NCI-H1694 treated with DMSO at 0.1 percent for 48 hours (cell line): ENCODE data around the gene PPARG.

Experiments used
- DNase-seq: peaks from one replicate; lab custom pipeline; 2025; lab: John Stamatoyannopoulos, UW

Gene PPARG

DNA sequence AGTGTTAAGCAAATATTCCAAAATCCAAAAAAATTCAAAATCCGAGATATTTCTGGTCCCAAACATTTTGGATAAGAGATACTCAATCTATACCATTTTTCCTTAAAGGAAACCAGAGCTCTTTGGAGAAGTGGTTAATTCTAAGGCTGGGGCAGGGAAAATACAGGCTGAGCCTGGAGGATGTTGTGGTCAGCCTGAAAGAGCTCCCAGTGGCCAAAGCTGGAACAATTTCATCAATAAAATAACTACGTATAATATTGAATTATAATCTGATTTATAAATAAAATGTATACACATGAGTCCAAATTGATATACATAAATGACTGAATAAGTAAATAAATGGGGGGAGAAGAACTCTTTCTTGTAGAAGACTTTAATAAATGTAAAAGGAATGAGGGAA lies 24.6 kb downstream of the PPARG start:
- DNase-seq, result no peak

DNA sequence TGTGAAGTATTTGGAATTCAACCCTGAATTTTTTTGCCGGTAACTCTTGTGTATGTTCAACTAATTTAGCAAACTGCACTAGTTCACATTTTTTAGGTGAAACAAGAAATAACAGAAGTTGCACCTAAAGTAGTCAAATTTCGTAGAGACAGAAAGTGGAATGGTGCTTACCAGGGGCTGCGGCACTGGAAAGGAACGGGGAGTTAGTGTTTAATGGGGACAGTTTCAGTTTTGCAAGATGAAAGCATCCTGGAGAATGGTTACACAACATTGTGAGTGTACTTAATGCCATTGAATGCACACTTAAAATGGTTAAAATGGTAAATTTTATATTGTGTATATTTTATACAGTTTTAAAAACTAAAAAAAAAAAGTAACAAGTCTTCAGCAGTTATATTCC lies 27.4 kb downstream of the PPARG start:
- DNase-seq, result no peak

DNA sequence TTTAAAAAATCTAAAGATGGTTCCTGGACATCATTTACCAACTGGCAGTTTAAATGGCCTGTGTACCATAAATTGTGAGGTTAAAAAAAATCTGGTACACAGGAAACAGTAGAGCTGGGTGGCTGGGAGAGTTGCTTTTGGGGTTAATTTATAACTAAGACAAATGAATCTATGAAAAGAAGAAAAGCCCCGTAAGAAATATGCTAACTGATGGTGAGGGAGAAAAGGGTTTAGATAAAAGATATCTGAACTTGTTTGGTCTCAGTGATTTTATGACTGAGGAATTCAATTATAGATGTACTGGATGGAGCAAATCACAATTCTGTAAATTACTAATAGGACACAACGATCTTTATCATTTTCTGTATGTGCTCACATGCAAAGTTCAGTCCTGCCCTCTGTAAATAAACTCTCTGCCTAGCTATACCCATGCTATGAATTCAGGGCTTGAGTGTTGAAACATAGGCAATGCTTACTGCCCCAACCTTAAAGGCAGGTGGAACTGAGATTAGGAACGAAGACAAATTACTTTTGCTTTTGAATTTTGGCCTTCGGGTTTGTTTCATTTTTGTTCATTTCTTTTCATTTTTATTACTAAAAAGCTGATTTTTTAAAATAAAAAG lies 28.0 kb downstream of the PPARG start:
- DNase-seq, result no peak

DNA sequence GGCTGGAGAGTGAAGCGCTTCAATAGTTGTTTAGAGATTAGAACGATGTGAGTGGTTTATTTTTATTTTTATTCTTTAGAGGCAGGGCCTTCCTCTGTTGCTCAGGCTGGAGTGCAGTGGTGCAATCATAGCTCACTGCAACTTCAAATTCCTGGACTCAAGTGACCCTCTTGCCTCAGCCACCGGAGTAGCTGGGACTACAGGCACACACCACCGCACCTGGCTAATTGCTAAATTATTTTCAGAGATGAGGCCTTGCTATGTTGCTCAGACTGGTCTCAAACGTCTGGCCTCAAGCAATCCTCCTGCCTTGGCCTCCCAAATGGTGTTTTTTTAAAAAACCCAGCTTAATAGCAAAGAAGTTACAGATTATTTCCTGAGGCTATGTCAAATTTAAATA lies 29.0 kb downstream of the PPARG start:
- DNase-seq, result no peak

DNA sequence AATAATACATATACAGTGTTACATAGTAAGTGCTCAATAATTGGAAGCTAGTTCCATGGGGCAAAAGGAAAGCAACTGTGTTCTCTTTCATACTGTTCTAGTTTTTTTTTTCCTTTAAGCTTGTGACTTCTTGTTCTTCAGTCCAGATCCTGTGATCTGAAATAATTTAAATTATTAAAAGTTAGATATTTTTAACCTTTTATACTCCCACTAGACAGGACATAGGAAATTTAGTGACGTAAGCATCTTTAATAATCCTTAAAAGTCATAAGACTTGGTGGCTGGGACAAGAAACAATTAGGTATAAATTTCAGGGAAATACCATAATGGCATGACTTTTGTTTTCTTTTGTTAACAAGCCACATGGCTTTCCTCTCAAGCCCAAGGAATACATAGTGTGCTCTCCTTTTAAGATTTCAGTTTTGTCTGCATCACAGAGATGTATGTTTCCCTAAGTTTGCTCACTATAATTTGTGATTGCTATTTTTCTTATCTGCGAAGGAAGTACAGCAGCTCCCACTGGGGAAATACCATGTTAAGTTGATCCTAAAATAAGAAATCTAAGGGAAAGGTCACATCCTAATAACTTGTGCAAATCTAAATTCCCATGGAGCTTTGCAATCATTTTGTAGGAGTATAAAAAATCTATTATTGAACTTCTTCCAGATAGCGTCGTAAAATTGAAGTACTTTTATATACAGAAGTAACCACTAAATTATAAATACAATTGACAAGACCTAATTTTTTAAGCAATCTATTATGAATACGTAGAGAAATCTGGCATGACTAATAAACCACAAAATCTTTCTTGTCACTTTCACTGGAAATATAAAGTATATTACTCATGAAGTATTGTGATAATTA lies 30.1 kb downstream of the PPARG start:
- DNase-seq, result no peak

DNA sequence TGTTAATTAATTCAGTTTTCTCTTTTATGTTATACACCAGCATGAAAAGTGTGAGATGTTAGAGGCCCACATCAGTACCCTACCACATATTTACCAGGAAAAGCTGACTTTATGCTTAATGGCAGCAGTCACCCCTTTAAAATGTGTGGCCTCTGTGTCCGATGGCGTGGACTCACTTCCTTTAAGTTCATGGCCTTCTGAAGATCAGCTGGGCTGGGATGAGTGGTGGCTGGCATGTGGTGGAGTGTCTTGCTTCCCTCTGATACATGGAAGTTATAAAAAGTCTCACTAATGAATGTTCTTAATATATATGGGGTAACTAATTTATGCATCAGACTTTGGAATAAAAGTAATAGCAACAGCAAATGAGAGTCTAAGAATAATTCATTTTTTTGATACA lies 32.1 kb downstream of the PPARG start:
- DNase-seq, result no peak

DNA sequence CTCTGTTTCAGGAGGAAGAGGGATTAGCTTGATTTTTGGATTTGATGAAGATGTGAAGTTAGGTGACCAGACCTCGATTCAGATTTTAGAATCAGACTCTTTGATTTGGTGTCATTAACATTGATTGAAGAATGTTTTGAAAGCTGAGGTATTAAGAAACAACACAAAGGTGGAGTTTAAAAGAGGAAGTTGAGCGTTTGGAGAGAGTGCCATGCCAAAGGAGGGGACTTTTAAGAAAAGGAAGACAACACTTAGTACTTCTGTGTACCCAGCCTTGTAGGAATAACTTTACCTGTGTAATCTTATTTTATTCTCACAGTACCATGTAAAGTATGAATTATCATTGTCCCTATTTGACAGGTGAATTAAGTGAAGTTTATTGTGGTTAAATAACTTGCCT lies 34.4 kb downstream of the PPARG start:
- DNase-seq, result no peak

DNA sequence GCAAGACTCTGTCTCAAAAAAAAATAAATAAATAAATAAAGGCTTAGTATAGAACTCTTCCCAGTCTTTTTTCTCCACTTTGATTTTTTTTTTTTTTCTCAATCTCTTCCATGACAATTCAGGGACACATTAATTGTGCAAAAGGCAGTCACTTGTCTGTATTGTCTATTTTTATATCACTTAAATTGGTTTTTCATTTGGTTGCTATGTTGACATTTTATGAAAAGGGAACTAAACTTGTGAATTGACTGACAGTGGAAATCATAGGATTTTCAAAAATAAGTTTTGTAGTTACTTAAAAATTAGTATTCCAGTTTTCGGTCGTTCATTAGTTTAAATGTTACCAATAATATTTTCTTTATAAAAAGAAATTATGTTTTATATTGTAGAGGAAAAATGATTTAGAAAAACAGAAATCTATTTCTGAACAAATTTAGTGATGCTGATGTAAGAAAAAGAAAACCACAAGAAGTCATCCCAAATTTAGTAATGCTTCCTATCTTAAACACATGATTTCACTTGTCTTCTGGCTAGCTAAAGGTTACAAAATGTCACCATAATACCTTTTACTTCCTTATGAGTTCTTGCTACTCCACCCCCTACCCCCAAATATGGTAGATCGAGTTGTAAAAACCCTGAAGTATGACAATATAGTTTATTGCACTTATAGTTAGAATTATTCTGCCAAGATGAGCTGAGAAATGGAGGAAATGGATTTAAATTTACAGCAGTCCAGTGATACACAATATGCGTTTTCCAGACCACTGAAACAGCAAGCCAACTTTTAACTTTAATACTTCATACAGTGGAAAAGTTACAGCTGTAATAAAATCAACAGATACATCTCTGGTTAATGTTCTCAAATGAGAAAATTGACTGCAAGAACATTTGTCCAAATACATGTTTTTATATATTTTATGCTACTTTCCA lies 37.0 kb downstream of the PPARG start:
- no peak for DNase-seq

DNA sequence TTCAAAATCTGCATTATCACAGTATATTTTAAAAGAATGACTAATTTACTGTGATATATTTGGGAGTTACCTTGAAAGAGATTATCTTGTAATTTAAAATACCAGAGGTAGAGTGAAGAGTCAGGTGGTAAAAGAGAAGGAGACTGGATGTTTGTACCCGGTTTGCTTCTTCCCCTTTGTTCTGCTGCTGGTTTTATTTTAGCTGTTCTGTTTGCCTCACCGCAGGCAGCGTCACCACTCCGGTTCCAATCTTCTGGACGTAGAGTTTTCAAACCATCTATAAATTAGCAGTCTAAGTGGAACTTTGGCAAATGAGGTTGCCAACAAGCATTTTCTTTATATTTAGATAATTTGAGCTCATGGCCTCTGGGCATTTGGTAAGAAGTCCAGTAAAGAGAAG lies 38.2 kb downstream of the PPARG start:
- DNase-seq, result no peak

DNA sequence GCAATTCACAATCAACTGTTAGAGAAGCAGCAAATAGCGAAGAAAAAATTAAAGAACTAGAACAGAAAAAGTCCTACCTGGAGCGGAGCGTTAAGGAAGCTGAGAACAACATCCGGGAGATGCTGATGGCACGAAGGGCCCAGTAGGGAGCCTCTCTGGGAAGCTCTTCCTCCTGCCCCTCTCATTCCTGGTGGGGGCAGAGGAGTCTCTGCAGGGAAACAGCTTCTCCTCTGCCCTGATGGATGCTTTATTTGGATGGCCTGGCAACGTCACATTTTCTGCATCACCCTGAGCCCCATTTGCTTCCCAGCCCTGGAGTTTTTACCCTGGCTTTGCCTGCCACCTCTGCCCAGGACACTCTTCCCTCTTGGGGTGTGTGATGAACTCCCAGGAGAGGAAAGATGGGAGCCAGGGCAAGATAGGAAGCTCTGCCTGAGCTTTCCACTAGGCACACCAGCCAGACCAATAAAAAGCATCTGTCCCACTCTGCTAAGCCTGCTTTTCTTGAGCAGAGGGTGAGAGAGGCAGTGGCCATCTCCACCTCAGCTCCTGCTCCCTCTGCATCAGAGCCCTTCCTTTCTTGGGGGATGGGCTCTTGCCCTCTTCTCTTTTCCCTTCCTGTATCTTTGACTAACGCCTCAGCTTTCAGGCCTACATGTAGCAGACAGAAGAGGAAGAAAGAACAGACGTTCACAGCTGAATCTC lies 39.4 kb downstream of the PPARG start:
- DNase-seq, result no peak

DNA sequence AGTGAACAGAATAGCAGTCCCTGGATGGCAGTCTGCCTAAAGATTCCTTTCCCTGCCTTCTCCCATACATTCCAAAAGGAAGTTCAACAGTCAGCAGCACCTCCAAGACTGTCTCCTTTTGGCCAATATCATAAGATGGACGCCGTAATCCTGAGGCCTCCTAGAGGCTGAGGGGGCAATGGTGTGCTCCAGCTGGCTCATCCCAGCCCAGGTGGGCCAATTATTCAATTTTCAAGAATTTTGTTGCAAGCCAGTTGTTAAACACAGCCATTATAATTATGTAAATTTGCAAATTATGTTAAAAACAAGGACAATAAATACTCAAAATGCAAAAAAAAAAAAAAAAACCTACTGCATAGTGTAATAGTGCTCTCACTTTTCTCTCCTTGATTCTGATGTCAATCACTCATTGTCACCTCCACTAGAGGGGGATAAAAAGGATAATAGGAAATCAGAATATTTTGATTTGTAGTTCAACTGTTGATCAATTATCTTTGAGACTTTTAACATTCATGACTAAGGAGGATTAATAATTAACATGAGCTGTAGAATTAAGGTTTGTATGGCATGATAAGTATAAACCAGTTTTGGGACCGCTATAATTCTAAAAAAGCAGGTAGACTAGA lies 40.1 kb downstream of the PPARG start:
- DNase-seq, result no peak

DNA sequence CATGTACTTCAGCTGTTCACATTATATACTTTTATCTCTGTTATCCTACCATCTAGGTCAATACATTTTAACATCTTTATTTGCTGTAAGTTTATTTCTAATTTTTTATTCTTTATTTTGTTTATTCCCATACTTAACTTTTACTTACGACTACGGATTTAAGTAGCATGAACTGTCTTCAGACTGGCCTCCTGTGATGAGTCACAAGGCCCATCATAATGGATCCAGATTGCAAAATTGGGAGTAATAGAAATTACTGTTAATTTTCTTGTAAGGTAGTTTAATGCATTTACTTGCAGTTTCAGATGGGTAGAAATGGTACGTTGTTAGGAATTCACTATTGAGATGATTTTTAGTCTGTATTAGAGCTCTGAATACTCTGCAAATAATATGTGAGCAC lies 45.9 kb downstream of the PPARG start:
- DNase-seq, result no peak

DNA sequence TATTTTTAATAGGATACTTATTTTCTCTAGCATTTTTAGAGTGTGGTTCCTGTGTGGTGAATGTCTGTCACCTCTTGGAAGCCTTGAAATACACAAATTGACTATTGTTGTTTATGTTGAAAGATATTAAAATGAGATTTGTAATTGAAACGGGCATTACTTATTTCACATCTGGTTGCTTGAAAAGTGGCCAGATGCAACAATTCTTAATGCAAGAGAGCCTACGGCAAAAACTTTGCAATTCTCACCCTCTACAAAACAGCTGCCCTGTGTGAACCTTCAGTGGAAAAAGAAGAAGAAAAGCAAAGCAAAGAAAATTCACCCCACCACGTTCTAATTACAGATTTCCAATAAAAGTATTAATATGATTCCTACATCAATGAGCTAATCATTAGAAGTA lies 46.6 kb downstream of the PPARG start:
- no peak for DNase-seq

DNA sequence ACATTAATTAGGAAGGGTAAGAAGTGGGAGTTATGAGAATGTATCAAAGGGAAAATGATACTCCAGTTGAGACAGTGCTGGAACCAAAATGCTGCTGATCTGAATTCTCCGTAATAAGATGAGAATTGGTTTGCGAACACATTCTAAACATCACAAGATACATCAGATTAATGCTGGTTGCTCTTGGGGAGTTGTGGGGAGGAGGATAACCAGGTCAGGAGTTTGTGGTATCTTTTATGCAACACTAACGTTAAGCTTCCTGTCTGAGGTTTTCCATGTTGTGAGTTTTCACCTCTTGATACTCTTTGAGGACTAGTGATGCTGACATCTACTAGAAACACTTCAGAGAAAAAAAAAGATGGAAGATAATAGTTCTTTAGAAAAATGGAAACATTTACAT lies 47.2 kb downstream of the PPARG start:
- DNase-seq, result no peak

DNA sequence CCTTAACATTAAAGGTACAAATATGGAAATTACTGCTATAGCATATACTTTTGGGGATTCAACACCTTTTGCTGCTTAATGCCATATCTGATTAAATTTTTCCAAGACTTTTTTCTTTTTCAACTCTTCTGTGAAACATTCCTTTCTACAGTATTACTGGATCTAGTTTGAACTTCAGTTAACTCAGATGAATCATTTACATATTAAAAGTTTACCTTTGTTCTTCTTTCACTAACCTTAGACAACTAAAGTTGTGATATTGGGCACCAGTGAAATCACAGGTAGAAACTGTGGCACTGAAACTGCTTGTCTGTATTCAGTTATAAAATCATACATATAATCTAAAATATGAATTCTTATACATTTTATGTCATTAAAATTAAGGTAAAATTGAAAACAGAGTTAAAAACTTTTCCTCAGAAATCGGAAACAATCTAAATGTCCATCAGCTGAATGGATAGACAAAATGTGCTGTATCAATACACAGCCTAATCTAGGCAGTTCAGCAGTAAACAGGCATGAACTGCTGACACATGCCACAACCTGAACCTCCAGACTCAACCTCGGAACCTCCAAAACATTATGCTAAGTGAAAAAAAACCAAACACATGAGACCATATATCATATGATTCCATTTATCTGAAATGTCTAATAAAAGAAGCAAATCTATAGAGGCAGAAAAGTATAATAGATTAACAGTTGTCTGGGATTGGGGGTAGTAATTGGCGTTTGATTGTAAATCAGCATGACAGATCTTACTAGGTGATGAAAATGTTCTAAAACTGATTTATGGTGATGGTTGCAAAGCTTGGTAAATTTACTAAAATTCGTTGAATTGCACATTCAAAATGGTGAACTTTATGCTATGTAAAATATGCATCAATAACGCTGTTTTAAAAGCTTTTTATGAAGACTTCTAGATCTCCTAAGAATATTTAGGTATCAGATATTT lies 50.0 kb downstream of the PPARG start:
- DNase-seq, result no peak

DNA sequence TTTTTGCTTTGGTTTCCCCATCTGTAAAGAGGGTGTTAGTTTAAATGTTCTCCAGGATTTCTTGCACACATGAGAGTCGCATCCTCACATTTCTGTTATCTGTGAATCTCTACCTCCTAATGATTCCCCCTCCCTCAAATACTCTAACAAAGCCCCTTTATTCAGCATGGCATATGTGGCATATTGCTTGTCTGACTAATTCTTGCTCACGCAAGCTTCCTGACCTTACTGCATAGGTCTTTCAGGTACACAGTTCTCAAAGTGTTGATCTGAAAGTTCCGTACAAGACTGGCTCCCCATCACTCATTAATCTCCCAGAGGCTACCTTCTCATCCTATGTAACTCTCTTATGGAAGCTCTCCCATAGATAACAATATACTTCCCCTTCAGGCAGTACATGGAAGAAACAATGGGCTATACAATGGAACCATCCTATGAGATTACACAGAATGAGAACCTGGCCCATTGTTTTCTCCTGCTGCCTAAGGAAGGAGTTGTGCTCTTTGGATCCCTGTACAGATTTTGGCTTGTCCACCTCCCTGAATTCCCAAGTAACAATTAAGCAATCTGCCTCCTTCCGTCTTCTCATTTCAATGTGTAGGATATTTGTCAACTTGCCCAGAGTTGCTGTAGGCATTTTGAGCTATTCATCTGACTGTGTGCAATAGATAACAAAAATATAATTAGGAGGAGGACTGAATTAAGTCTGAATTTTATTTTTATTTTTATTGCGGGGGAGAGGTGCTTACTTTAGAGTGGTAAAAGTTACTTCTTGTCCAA lies 51.0 kb downstream of the PPARG start:
- no peak for DNase-seq

DNA sequence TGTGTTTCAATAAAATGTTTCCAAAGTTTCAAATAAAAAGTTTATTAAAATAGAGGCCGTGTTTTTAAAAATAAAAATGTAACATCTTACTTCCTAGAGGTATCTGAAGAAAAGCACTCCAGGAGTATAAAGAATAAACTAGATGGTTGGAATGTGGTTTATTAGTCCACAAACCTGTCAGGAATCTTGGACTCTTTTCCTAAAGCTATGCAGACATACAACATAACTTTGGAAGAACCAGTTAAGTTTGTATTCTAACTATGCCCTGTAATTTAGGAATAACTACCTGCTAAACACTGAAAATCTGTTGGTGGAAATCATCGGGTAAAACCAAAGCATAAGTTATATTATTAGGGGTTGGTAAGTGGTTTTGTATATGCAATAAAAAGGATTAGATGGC lies 51.6 kb downstream of the PPARG start:
- DNase-seq, result no peak

DNA sequence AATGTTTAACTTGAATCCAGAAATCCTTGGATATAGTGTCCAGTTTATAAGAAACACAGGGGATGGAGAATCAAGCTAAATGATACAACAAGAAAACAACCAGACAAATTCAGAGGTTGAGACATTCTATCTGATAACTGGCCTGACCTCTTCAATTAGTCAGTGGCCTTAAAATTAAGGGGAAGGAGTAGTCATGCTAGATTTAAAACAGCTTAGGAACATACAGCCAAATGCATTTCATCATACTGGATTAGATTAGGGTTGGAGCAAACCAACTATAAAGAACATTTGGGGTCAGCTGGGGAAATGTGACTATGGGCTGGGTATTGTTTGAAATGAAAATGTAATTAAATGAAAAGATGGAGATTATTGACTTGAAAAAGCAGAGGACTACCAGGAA lies 53.3 kb downstream of the PPARG start:
- no peak for DNase-seq

DNA sequence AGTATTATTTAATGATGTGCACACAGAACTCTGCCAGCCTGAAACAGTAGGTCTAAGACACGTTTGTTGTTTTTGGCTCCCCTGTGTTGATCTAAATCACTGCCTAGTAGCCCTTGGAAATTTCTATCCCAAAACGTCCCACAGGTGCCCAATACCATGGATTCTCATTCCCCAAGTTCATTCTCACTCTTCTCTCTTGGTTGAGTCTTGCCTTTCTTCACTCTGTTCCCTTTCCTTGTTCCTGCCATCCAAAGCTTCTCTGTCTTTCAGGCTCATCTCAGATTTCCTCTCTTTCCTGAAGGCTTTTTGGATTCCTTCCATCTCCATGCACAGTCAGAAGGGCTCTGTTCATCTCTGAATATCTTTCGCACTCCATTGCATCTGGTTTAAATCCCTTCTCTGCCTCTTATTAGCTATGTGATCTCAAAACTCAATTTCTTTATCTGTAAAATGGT lies 54.2 kb downstream of the PPARG start:
- DNase-seq, result no peak

DNA sequence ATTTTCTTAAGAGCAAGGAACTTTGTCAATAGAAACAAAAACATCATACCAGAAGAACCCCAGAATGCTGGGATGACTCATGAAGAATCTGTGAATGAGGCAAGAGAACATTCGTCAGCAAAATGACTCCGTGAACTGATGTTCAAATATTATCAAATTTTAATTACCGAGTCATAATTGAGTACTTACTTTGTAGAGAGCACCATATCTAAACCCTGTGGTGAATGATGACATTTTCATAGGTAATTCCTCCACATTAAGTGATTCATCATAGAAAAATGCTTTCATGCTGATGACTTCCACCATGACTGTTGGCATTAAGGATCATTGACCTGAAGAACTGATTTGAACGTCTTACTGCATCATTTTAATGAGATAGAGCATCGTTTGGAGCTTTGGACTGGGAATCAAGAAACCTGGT lies 56.3 kb downstream of the PPARG start:
- no peak for DNase-seq
